HG02763 (cell line): Measurements from ENCODE around the gene ACTRT2.

Experiments used
- ATAC-seq: cut with Tn5 transposase; IDR thresholded peaks from one replicate; pipeline ENCODE4 v1.9.1; 2021; ENCODE audit warnings: mild to moderate bottlenecking, moderate library complexity; ENCODE audit not compliant: unreplicated experiment

The ACTRT2 gene

GRCh38 chr1:3065797-3066196 is 44.5 kb downstream of the ACTRT2 start:
- ATAC-seq: no peak

DNA sequence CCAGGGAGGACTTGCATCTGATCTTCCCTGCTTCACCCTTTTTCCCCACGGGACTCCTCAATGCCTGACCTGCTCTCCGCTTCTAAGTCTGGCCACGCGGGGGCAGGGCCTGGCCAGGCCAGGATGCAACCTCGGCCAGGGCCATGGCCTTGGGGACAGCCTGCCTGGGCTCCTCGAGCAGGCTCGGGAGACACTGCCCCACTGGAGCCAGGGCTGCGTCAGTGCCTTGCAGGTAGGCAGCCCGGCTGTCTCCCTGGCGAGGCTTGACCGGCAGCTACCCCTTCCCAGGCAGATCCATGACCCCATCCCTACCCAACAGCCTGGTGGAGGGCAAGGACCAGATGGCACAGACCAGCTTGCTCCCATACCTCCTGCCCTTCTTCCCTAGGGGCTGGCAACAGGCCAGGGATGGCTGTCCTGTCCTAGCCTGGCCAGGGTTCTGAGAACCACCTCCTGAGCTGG is 45.0 kb downstream of the ACTRT2 start:
- no peak for ATAC-seq

- ATAC-seq: no peak
Measured at GRCh38 chr1:3066826-3067225, 45.6 kb downstream of the ACTRT2 start.

GRCh38 chr1:3067301-3067670 is 46.0 kb downstream of the ACTRT2 start:
- ATAC-seq: no peak

GRCh38 chr1:3067671-3068563 is 46.6 kb downstream of the ACTRT2 start:
- ATAC-seq: no peak

GRCh38 chr1:3068564-3069431 is 47.5 kb downstream of the ACTRT2 start, which contains the start of gene PRDM16:
Gene PRDM16, plus strand, starts transcription at chr1:3069203. Its CDS starts 57 bp downstream, at chr1:3069260.
- no peak for ATAC-seq

DNA sequence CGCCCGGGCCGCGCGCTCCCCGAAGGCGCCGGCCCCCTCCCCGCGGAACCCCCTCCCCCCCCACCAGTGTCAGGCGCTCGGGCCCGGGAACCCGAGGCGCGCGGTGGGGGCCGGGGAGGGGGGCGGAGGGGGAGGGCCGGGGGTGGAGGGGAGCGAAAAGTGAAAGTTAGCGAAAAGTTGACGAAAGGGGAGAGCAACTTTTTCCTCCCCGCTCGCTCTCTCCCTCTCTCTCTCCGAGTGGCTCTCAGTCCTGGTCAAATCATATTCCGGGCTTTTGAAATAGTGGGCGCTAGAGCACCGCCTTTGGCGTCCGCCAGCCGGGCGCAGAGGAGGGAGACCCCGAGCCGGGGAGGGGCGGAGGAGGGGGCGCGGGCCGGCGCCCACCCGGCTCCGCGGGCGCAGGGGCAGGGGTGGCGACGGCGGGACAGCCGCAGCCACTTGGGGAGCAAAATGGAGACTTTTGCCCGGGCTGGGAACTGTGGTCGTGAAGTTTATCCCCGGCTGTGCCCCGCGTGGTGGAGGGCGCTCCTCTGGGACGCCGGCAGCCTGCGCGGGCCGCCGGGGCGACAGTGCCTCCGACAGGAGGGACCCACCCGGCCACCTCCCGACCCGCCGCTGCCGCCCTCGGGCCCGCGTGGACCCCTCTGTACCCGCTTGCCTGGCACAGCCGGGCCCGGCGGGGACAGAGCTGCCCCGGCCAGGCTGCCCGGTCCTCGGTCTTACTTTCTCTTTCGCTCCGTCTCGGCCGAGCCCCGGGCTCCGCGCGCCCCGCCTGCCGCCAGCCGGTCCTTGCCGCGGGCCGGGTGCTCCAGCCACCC is 48.4 kb downstream of the ACTRT2 start:
- ATAC-seq: no peak

DNA sequence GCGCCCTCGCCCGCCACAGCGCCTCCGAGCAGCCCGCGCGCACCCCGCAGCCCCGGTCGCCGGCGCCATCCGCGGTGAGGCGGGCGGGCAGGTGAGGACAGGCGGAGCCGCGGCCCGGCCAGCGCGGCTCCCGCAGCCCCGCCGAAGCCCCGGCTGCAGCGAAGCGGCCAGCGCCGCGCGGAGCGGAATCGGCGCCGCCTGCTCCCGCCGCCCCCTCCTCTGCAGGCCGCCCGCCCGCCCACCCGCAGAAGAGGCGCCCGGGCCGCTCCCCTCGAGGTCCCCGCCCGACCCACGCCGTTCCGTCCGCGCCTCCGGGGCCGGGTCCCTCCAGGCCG is 49.0 kb downstream of the ACTRT2 start:
- ATAC-seq: no peak

- ATAC-seq: no peak
Measured at GRCh38 chr1:3070644-3071564, 49.6 kb downstream of the ACTRT2 start.

DNA sequence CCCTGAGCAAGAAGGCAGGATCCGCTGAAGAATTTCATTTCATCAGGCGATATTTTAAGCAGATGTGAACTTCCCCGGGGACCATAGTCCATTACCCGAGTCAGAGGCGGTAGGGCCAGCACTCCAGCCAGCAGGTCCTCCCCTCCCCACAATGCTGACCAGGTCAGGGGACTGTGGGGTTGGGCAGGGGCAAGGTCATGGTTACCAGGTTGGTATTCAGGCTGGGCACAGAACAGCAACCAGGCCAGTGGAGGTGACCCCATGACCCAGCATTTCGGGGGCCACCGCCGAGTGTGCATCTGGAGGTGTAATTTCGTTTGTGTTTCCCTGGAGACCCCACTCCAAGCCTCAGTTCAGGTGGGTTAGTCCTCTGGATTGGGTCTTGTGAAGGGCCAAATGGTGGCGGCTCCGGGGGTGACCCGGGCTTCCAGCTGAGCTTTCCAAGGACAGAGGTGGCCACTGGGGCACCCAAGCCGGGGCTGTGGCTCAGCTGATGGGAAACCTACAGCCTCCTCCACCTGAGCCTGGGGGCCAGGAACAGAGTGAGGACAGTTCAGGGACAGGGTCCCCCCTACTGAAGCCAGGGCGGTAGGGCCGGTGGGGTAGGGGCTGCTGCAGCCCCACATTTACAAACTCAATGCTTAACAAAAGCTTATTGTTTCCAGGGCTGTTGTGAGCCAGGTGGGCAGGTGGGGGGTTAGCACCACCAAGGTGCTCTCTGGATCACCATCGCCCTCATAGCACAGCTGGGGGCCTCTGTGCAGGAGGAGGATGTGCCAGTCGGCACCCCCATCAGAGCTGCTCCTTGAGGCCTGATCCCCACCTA is 50.5 kb downstream of the ACTRT2 start:
- ATAC-seq: no peak
